GM23338 (cell line): ENCODE measurements around the gene FAM209B. TPM values are rescaled to one million over a fixed set of nuclear protein-coding genes. Genes with fewer than 3 reads are reported as not detected.
"Not testable (repeated sequence)": the region's sequence is repeated elsewhere in the genome, so short reads cannot be mapped to it uniquely, and the experiment has no call there.

Source experiments
- ATAC-seq: fragments of 200-7000 bp; cut with Tn5 transposase; 3 replicates; pipeline ENCODE4 v1.9.1; 2020
- DNase-seq: peaks from one replicate; pipeline ENCODE4 v3.0.0-alpha.2; 2015; ENCODE audit warnings: low spot score
- H2AFZ ChIP-seq: fragments of 200-600 bp; sonication (generic); 2 replicates; pipeline ENCODE4 v1.8.0; 2016; ENCODE audit warnings: antibody characterized with exemption, mild to moderate bottlenecking, moderate library complexity
- H3F3A ChIP-seq: fragments of 200-600 bp; sonication (generic); replicated peaks from 2 replicates; pipeline ENCODE4 v1.8.0; 2017; ENCODE audit warnings: antibody characterized with exemption, mixed run types, low read depth
- H3K27ac ChIP-seq: fragments of 200-600 bp; sonication (generic); 2 replicates; pipeline ENCODE4 v1.6.1; 2016; ENCODE audit warnings: low read depth
- H3K27me3 ChIP-seq: fragments of 200-600 bp; sonication (generic); 2 replicates; pipeline ENCODE4 v1.8.0; 2016; ENCODE audit warnings: mild to moderate bottlenecking, mixed run types, moderate library complexity; ENCODE audit not compliant: insufficient read depth
- H3K36me3 ChIP-seq: fragments of 200-600 bp; sonication (generic); 2 replicates; pipeline ENCODE4 v1.8.0; 2016; ENCODE audit warnings: mild to moderate bottlenecking; ENCODE audit not compliant: insufficient read depth
- H3K4me1 ChIP-seq: fragments of 200-600 bp; sonication (generic); 2 replicates; pipeline ENCODE4 v1.8.0; 2016; ENCODE audit warnings: mild to moderate bottlenecking, moderate library complexity; ENCODE audit not compliant: insufficient read depth
- H3K4me2 ChIP-seq: fragments of 200-600 bp; sonication (generic); 2 replicates; pipeline ENCODE4 v1.7.1; 2017; ENCODE audit warnings: mixed run types
- H3K4me3 ChIP-seq: fragments of 200-600 bp; sonication (generic); 2 replicates; pipeline ENCODE4 v1.6.1; 2016; ENCODE audit warnings: mixed run types
- H3K79me2 ChIP-seq: fragments of 200-600 bp; sonication (generic); replicated peaks from 2 replicates; pipeline ENCODE4 v1.8.0; 2017; ENCODE audit warnings: mild to moderate bottlenecking; ENCODE audit not compliant: insufficient read depth
- H3K9me2 ChIP-seq: fragments of 200-600 bp; sonication (generic); 2 replicates; pipeline ENCODE4 v1.8.0; 2017; ENCODE audit not compliant: insufficient read depth
- H4K20me1 ChIP-seq: fragments of 200-600 bp; sonication (generic); replicated peaks from 2 replicates; pipeline ENCODE4 v1.8.0; 2017; ENCODE audit warnings: mild to moderate bottlenecking; ENCODE audit not compliant: insufficient read depth
- H3K27ac Mint-ChIP-seq: 2 replicates; pipeline ENCODE4 v1.8.0; 2020; ENCODE audit warnings: inconsistent platforms, mild to moderate bottlenecking, moderate library complexity, mixed read lengths
- H3K27me3 Mint-ChIP-seq: 3 replicates; pipeline ENCODE4 v1.8.0; 2022; ENCODE audit warnings: low read depth, mild to moderate bottlenecking, moderate library complexity, mixed read lengths, inconsistent platforms; ENCODE audit not compliant: insufficient read depth, poor library complexity
- H3K36me3 Mint-ChIP-seq: 3 replicates; pipeline ENCODE4 v1.8.0; 2021; ENCODE audit warnings: low read depth, mild to moderate bottlenecking, inconsistent platforms, moderate library complexity, mixed read lengths
- H3K4me1 Mint-ChIP-seq: 3 replicates; pipeline ENCODE4 v1.8.0; 2020; ENCODE audit warnings: mild to moderate bottlenecking, inconsistent platforms, mixed read lengths
- H3K4me3 Mint-ChIP-seq: 3 replicates; pipeline ENCODE4 v1.8.0; 2021; ENCODE audit warnings: moderate library complexity, mild to moderate bottlenecking, inconsistent platforms, mixed read lengths
- H3K9me3 Mint-ChIP-seq: 3 replicates; pipeline ENCODE4 v1.8.0; 2020; ENCODE audit warnings: moderate library complexity, mild to moderate bottlenecking, inconsistent platforms, mixed read lengths
- CREB1 ChIP-seq: fragments of 250-450 bp; sonication (Bioruptor Pico); IDR thresholded peaks from 2 replicates; pipeline ENCODE4 v1.5.0; 2020; ENCODE audit warnings: low read depth, mild to moderate bottlenecking, moderate library complexity
- EZH2 ChIP-seq: fragments of 200-600 bp; sonication (generic); IDR thresholded peaks from one replicate; pipeline ENCODE4 v1.8.0; 2017; ENCODE audit warnings: antibody characterized with exemption, mild to moderate bottlenecking, low read depth; ENCODE audit not compliant: unreplicated experiment
- EZH2phosphoT487 ChIP-seq: fragments of 200-600 bp; sonication (generic); IDR thresholded peaks from one replicate; pipeline ENCODE4 v1.8.1; 2018; ENCODE audit warnings: antibody characterized with exemption; ENCODE audit not compliant: unreplicated experiment
- NANOG ChIP-seq: IDR thresholded peaks from 2 replicates; pipeline ENCODE4 v1.6.1; 2016; ENCODE audit warnings: antibody characterized with exemption, borderline replicate concordance
- STAT1 ChIP-seq: IDR thresholded peaks from one replicate; pipeline ENCODE4 v1.6.1; 2016; ENCODE audit warnings: antibody characterized with exemption; ENCODE audit not compliant: unreplicated experiment
- ZNF114 ChIP-seq: fragments of 250-450 bp; sonication (Bioruptor Pico); IDR thresholded peaks from 2 replicates; pipeline ENCODE4 v1.5.0; 2020; ENCODE audit warnings: mild to moderate bottlenecking, moderate library complexity
- ZNF331 ChIP-seq: fragments of 250-450 bp; sonication (Bioruptor Pico); IDR thresholded peaks from 2 replicates; pipeline ENCODE4 v1.5.0; 2020; ENCODE audit warnings: low read depth, mild to moderate bottlenecking, moderate library complexity
- polyA plus RNA-seq: library from polyadenylated mRNA; unstranded; fragments of >200 nt; fragmentation: Nextera tagmentation; extraction: Ambion mirVana; gene quantifications from 2 replicates; pipeline ENCODE4 v1.2.1, GENCODE V29; 2016
- total RNA-seq: library from RNA; depleted of rRNA; stranded (reverse); fragments of >200 nt; shearing (Covaris generic); gene quantifications from 2 replicates; pipeline ENCODE4 v1.2.3, GENCODE V29; 2014
- TF ChIP-seq, protein P1 (sequence below), 2 experiments: fragments of 200-600 bp in 1 of 2; sonication (generic) in 1 of 2; conservative IDR thresholded peaks; 2 replicates each; pipeline versions ENCODE4 v1.5.1 to v1.6.1; 2016 to 2017; ENCODE audit warnings: antibody characterized with exemption in 2 of 2, low read depth in 2 of 2, mild to moderate bottlenecking in 2 of 2, moderate library complexity in 1 of 2
- TF ChIP-seq, protein P2 (sequence below): IDR thresholded peaks from 2 replicates; pipeline ENCODE4 v1.6.1; 2016; ENCODE audit warnings: antibody characterized with exemption
- TF ChIP-seq, protein P3 (sequence below): IDR thresholded peaks from one replicate; pipeline ENCODE4 v1.6.1; 2018; ENCODE audit warnings: antibody characterized with exemption; ENCODE audit not compliant: unreplicated experiment

The FAM209B gene
- total and polyA plus RNA-seq, 2 experiments from 2014 or later = 1.1 TPM; not detected in 1

DNA sequence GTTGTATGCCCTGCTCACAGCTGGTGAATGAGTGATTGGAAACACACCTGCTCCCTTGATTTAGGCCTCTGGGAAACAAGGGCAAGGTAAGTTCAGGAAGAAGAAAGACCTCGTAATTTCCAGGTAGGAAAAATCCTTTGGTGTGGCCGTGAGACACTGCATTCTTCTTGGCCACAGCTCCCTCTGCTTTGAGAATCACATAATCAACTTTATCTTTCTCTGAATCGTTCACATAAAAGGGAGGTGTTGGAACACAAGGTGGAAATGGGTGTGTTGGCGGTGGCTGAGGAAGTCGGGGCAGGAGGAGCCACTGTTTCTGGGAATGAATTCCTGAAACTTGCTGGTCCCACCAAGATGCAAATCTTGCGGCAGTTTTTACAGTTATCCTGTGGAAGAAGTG lies 25.9 kb downstream of the FAM209B start (continued):
- TF ChIP-seq STAT1 = no peak
- TF ChIP-seq ZNF114 = no peak
- no peak for TF ChIP-seq NANOG
- TF ChIP-seq, protein P1, sequence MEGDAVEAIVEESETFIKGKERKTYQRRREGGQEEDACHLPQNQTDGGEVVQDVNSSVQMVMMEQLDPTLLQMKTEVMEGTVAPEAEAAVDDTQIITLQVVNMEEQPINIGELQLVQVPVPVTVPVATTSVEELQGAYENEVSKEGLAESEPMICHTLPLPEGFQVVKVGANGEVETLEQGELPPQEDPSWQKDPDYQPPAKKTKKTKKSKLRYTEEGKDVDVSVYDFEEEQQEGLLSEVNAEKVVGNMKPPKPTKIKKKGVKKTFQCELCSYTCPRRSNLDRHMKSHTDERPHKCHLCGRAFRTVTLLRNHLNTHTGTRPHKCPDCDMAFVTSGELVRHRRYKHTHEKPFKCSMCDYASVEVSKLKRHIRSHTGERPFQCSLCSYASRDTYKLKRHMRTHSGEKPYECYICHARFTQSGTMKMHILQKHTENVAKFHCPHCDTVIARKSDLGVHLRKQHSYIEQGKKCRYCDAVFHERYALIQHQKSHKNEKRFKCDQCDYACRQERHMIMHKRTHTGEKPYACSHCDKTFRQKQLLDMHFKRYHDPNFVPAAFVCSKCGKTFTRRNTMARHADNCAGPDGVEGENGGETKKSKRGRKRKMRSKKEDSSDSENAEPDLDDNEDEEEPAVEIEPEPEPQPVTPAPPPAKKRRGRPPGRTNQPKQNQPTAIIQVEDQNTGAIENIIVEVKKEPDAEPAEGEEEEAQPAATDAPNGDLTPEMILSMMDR (conservative IDR thresholded peaks at IDR 0.05; ENCODE audit: low read depth in 2 of 2) = no peak
- no peak for TF ChIP-seq EZH2
- TF ChIP-seq, protein P2, sequence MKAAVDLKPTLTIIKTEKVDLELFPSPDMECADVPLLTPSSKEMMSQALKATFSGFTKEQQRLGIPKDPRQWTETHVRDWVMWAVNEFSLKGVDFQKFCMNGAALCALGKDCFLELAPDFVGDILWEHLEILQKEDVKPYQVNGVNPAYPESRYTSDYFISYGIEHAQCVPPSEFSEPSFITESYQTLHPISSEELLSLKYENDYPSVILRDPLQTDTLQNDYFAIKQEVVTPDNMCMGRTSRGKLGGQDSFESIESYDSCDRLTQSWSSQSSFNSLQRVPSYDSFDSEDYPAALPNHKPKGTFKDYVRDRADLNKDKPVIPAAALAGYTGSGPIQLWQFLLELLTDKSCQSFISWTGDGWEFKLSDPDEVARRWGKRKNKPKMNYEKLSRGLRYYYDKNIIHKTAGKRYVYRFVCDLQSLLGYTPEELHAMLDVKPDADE = no peak
- no peak for TF ChIP-seq EZH2phosphoT487
- no peak for TF ChIP-seq ZNF331 (CRISPR knock-in tag)
- TF ChIP-seq, protein P3, sequence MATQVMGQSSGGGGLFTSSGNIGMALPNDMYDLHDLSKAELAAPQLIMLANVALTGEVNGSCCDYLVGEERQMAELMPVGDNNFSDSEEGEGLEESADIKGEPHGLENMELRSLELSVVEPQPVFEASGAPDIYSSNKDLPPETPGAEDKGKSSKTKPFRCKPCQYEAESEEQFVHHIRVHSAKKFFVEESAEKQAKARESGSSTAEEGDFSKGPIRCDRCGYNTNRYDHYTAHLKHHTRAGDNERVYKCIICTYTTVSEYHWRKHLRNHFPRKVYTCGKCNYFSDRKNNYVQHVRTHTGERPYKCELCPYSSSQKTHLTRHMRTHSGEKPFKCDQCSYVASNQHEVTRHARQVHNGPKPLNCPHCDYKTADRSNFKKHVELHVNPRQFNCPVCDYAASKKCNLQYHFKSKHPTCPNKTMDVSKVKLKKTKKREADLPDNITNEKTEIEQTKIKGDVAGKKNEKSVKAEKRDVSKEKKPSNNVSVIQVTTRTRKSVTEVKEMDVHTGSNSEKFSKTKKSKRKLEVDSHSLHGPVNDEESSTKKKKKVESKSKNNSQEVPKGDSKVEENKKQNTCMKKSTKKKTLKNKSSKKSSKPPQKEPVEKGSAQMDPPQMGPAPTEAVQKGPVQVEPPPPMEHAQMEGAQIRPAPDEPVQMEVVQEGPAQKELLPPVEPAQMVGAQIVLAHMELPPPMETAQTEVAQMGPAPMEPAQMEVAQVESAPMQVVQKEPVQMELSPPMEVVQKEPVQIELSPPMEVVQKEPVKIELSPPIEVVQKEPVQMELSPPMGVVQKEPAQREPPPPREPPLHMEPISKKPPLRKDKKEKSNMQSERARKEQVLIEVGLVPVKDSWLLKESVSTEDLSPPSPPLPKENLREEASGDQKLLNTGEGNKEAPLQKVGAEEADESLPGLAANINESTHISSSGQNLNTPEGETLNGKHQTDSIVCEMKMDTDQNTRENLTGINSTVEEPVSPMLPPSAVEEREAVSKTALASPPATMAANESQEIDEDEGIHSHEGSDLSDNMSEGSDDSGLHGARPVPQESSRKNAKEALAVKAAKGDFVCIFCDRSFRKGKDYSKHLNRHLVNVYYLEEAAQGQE = no peak
- TF ChIP-seq CREB1 = no peak

DNA sequence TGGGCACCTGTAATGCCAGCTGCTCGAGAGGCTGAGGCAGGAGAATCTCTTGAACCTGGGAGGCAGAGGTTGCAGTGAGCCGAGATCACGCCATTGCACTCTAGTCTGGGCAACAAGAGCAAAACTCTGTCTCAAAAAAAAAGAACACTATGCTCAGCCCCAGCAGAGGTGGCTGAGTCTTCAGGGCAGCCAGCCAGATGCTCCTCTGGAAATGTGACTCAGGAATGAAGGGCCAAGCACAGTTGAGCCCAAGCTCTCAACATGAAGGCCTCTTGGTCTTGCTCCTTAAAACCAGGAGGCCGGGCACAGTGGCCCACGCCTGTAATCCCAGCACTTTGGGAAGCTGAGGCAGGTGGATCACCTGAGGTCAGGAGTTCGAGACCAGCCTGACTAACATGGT lies 31.5 kb downstream of the FAM209B start:
- H3K79me2 ChIP-seq, H3K27ac Mint-ChIP-seq, H3K9me3 Mint-ChIP-seq, H3K27ac ChIP-seq, H3K9me2 ChIP-seq, H2AFZ ChIP-seq, H3K27me3 Mint-ChIP-seq, H4K20me1 ChIP-seq, H3K27me3 ChIP-seq, H3K4me1 Mint-ChIP-seq, H3K4me2 ChIP-seq, DNase-seq, H3K36me3 Mint-ChIP-seq, H3K4me1 ChIP-seq, H3F3A ChIP-seq, H3K4me3 ChIP-seq, H3K4me3 Mint-ChIP-seq, H3K36me3 ChIP-seq, ATAC-seq: not testable (repeated sequence)
